H1 (cell line): Measurements from ENCODE around the gene ZNF423. TPM values are rescaled to one million over a fixed set of nuclear protein-coding genes. Genes with fewer than 3 reads are reported as not detected.

Experiments used
- CTCF ChIA-PET: fragments of 300-600 bp; sonication (Branson Sonifier 250); formaldehyde crosslinking; loops from one replicate; lab custom pipeline; 2021; ENCODE audit not compliant: partially characterized antibody; lab: Charles Lee
- POLR2A ChIA-PET: fragments of 300-600 bp; sonication (Branson Sonifier 250); formaldehyde crosslinking; loops from one replicate; lab custom pipeline; 2021; ENCODE audit warnings: inconsistent platforms; ENCODE audit not compliant: partially characterized antibody; lab: Charles Lee
- DNase-seq, 2 experiments: peaks; one replicate each; pipeline versions ENCODE4 v3.0.0 to v3.0.0-alpha.2; 2010 to 2022; ENCODE audit warnings: low spot score in 2 of 2, low read depth in 1 of 2, mixed read lengths in 1 of 2
- FAIRE-seq: peaks from 2 replicates; lab custom pipeline; 2011; peaks lifted over from hg19 to GRCh38; lab: Jason Lieb, UNC
- H2AFZ ChIP-seq: 2 replicates; pipeline ENCODE4 v1.8.1; 2012; ENCODE audit warnings: low read length, inconsistent platforms
- H2AK5ac ChIP-seq: 2 replicates; pipeline ENCODE4 v1.6.1; 2013; ENCODE audit warnings: low read depth, low read length
- H2BK120ac ChIP-seq: replicated peaks from 2 replicates; pipeline ENCODE3; 2013; ENCODE audit warnings: low read depth, low read length, inconsistent platforms
- H2BK12ac ChIP-seq: 2 replicates; pipeline ENCODE4 v1.6.1; 2013; ENCODE audit warnings: low read depth, low read length
- H2BK15ac ChIP-seq: 2 replicates; pipeline ENCODE4 v1.6.1; 2013; ENCODE audit warnings: low read length
- H2BK20ac ChIP-seq: 2 replicates; pipeline ENCODE4 v1.6.1; 2013; ENCODE audit warnings: low read length
- H2BK5ac ChIP-seq: 2 replicates; pipeline ENCODE4 v1.6.1; 2013; ENCODE audit warnings: low read depth, low read length
- H3K14ac ChIP-seq: 2 replicates; pipeline ENCODE4 v1.6.1; 2013; ENCODE audit warnings: inconsistent platforms; ENCODE audit not compliant: insufficient read length
- H3K18ac ChIP-seq: 2 replicates; pipeline ENCODE4 v1.6.1; 2013; ENCODE audit warnings: low read length; ENCODE audit errors: extremely low read depth
- H3K23ac ChIP-seq: 2 replicates; pipeline ENCODE4 v1.6.1; 2013; ENCODE audit warnings: inconsistent platforms; ENCODE audit not compliant: insufficient read length
- H3K23me2 ChIP-seq: 2 replicates; pipeline ENCODE4 v1.6.1; 2013; ENCODE audit warnings: low read depth, low read length
- H3K27ac ChIP-seq: 2 replicates; pipeline ENCODE4 v1.6.1; 2011; ENCODE audit warnings: low read depth, low read length, inconsistent platforms
- H3K27me3 ChIP-seq, 4 experiments: replicated peaks in 1 of 4; 1 replicate in 1 of 4; 2 replicates in 3 of 4; pipeline versions ENCODE4 v1.6.1 to v1.8.1; 2011 to 2013; ENCODE audit warnings: low read length in 3 of 4, mild to moderate bottlenecking in 3 of 4, inconsistent platforms in 2 of 4, mixed read lengths in 2 of 4, moderate library complexity in 1 of 4; ENCODE audit not compliant: control insufficient read depth in 3 of 4, insufficient read depth in 3 of 4; ENCODE audit errors: extremely low read depth in 1 of 4
- H3K36me3 ChIP-seq, 4 experiments: 2 replicates each; pipeline versions ENCODE4 v1.6.1 to v1.8.1; 2011 to 2013; ENCODE audit warnings: mild to moderate bottlenecking in 4 of 4, low read length in 3 of 4, moderate library complexity in 2 of 4, control low read depth in 1 of 4, inconsistent platforms in 1 of 4; ENCODE audit not compliant: insufficient read depth in 4 of 4, control insufficient read depth in 2 of 4
- H3K4ac ChIP-seq: replicated peaks from 2 replicates; pipeline ENCODE3; 2013; ENCODE audit warnings: low read length, low read depth, mixed read lengths, inconsistent platforms; ENCODE audit not compliant: insufficient read length
- H3K4me1 ChIP-seq, 4 experiments: replicated peaks in 1 of 4; 1 replicate in 1 of 4; 2 replicates in 3 of 4; pipeline versions ENCODE4 v1.6.1 to v1.8.1; 2011 to 2013; ENCODE audit warnings: low read length in 3 of 4, inconsistent platforms in 2 of 4, mixed read lengths in 1 of 4; ENCODE audit not compliant: insufficient read depth in 4 of 4, control insufficient read depth in 3 of 4
- H3K4me2 ChIP-seq, 2 experiments: 2 replicates each; pipeline versions ENCODE4 v1.6.1 to v1.8.1; 2011 to 2013; ENCODE audit warnings: low read depth in 2 of 2, low read length in 2 of 2, control low read depth in 1 of 2, inconsistent platforms in 1 of 2, mild to moderate bottlenecking in 1 of 2; ENCODE audit not compliant: insufficient read depth in 1 of 2
- H3K4me3 ChIP-seq, 4 experiments: fragments of 200-600, 300-600 bp in 1 of 4; sonication (generic), shearing (Covaris generic), sonication (Bioruptor Twin) in 1 of 4; 2 replicates each; pipeline versions ENCODE4 v1.5.1 to v1.8.1; 2011 to 2016; ENCODE audit warnings: low read length in 4 of 4, low read depth in 3 of 4, control low read depth in 2 of 4, inconsistent platforms in 2 of 4, mild to moderate bottlenecking in 2 of 4, mixed read lengths in 1 of 4, moderate library complexity in 1 of 4; ENCODE audit not compliant: insufficient read depth in 2 of 4; ENCODE audit errors: extremely low read depth in 1 of 4
- H3K56ac ChIP-seq: replicated peaks from 2 replicates; pipeline ENCODE3; 2013; ENCODE audit warnings: low read depth, mild to moderate bottlenecking, mixed read lengths, low read length, inconsistent platforms; ENCODE audit not compliant: insufficient read length
- H3K79me1 ChIP-seq: 2 replicates; pipeline ENCODE4 v1.6.1; 2013; ENCODE audit warnings: low read depth, low read length, control low read depth
- H3K79me2 ChIP-seq, 2 experiments: 2 replicates each; pipeline versions ENCODE4 v1.6.1 to v1.8.1; 2012 to 2013; ENCODE audit warnings: low read length in 2 of 2, mild to moderate bottlenecking in 2 of 2, inconsistent platforms in 1 of 2; ENCODE audit not compliant: insufficient read depth in 2 of 2, control insufficient read depth in 1 of 2
- H3K9ac ChIP-seq, 4 experiments: replicated peaks in 1 of 4; 1 replicate in 1 of 4; 2 replicates in 3 of 4; pipeline versions ENCODE4 v1.6.1 to v1.8.1; 2011 to 2013; ENCODE audit warnings: low read depth in 3 of 4, low read length in 3 of 4, control low read depth in 2 of 4, mild to moderate bottlenecking in 2 of 4, moderate library complexity in 2 of 4, inconsistent platforms in 1 of 4; ENCODE audit errors: extremely low read depth in 1 of 4
- H3K9me3 ChIP-seq, 2 experiments: 2 replicates each; pipeline versions ENCODE4 v1.6.1 to v1.8.1; 2012 to 2013; ENCODE audit warnings: mild to moderate bottlenecking in 2 of 2, moderate library complexity in 2 of 2, control low read depth in 1 of 2, inconsistent platforms in 1 of 2, low read depth in 1 of 2, low read length in 1 of 2, mixed read lengths in 1 of 2; ENCODE audit not compliant: insufficient read depth in 2 of 2
- H4K20me1 ChIP-seq, 2 experiments: replicated peaks in 1 of 2; 2 replicates each; pipeline versions ENCODE3 to v1.8.1; 2011 to 2013; ENCODE audit warnings: inconsistent platforms in 2 of 2, low read length in 2 of 2, mild to moderate bottlenecking in 1 of 2; ENCODE audit not compliant: insufficient read depth in 2 of 2, control insufficient read depth in 1 of 2
- H4K5ac ChIP-seq: 2 replicates; pipeline ENCODE4 v1.6.1; 2013; ENCODE audit warnings: low read length, low read depth, mixed read lengths, inconsistent platforms; ENCODE audit not compliant: insufficient read length
- H4K8ac ChIP-seq: 2 replicates; pipeline ENCODE4 v1.8.0; 2013; ENCODE audit warnings: mild to moderate bottlenecking, moderate library complexity, low read length, inconsistent platforms; ENCODE audit not compliant: insufficient read depth; ENCODE audit errors: extremely low read depth
- H4K91ac ChIP-seq: replicated peaks from 2 replicates; pipeline ENCODE3; 2013; ENCODE audit warnings: low read length, mixed read lengths, inconsistent platforms; ENCODE audit not compliant: insufficient read length
- ASH2L ChIP-seq: fragments of 200-600, 300-600 bp; sonication (generic); IDR thresholded peaks from one replicate; pipeline ENCODE4 v1.7.1; 2017; ENCODE audit warnings: low read length
- BACH1 ChIP-seq: IDR thresholded peaks from 2 replicates; pipeline ENCODE4 v1.6.1; 2012; ENCODE audit warnings: low read length, improper control_type of control experiment
- CHD2 ChIP-seq: IDR thresholded peaks from 2 replicates; pipeline ENCODE4 v1.6.1; 2012; ENCODE audit warnings: low read length, improper control_type of control experiment
- CTBP2 ChIP-seq: IDR thresholded peaks from 2 replicates; pipeline ENCODE4 v1.7.0; 2011; ENCODE audit warnings: borderline replicate concordance, mild to moderate bottlenecking, moderate library complexity, mixed read lengths, low read length; ENCODE audit not compliant: insufficient read depth, insufficient read length
- EGR1 ChIP-seq: IDR thresholded peaks from 2 replicates; pipeline ENCODE4 v1.6.1; 2011; ENCODE audit warnings: low read depth, low read length, borderline replicate concordance
- RAD21 ChIP-seq, 2 experiments: IDR thresholded peaks in 1 of 2; conservative IDR thresholded peaks in 1 of 2; 2 replicates each; pipeline ENCODE4 v1.6.1; 2011; ENCODE audit warnings: low read depth in 2 of 2, low read length in 2 of 2, improper control_type of control experiment in 1 of 2, inconsistent platforms in 1 of 2, mild to moderate bottlenecking in 1 of 2, moderate library complexity in 1 of 2
- SP1 ChIP-seq: IDR thresholded peaks from 2 replicates; pipeline ENCODE4 v1.6.1; 2011; ENCODE audit warnings: low read depth, low read length
- WGBS, 2 experiments: shearing (Covaris generic) in 1 of 2; methylation state at CpG; one replicate each; pipeline versions ENCODE4 v1.1.6 to v1.1.7; 2013 to 2015; ENCODE audit warnings: low lambda C conversion rate in 2 of 2, mixed read lengths in 2 of 2, inconsistent platforms in 1 of 2, low coverage in 1 of 2, missing lambda C conversion rate in 1 of 2; ENCODE audit not compliant: insufficient replicate concordance in 2 of 2, insufficient coverage in 1 of 2, insufficient read length in 1 of 2; ENCODE audit errors: extremely low coverage in 1 of 2, missing lambda C conversion rate in 1 of 2; 5-methylcytosine and 5-hydroxymethylcytosine counted together
- polyA plus RNA-seq, 7 experiments: library from polyadenylated mRNA; depleted of rRNA in 3 of 7; stranded (reverse) in 5 of 7; unstranded in 2 of 7; fragments of >200 nt in 5 of 7; fragments of 200-250 nt in 2 of 7; gene quantifications; 1 replicate in 5 of 7; 2 replicates in 1 of 7; 4 replicates in 1 of 7; pipeline versions ENCODE4 v1.2.1 to v1.2.3, GENCODE V29; 2011 to 2013; ENCODE audit warnings: missing spikeins in 2 of 7, mixed read lengths in 2 of 7
- total RNA-seq: library from RNA; stranded (reverse); fragmentation: NEBNext Ultra II Directional; extraction: Animal tissue kit (Norgen Biotek cat#: 25700); gene quantifications from 2 replicates; pipeline ENCODE4 v1.2.1, GENCODE V29; 2021
- TF ChIP-seq, protein P1 (sequence below), 3 experiments: IDR thresholded peaks; 1 replicate in 2 of 3; 2 replicates in 1 of 3; pipeline versions ENCODE4 v1.5.1 to v1.6.1; 2011; ENCODE audit warnings: low read length in 3 of 3, mild to moderate bottlenecking in 3 of 3, inconsistent platforms in 2 of 3, low read depth in 1 of 3, moderate library complexity in 1 of 3; ENCODE audit not compliant: insufficient read depth in 1 of 3; ENCODE audit errors: control extremely low read depth in 1 of 3
- TF ChIP-seq, protein P2 (sequence below): IDR thresholded peaks from 2 replicates; pipeline ENCODE4 v1.6.1; 2011; ENCODE audit warnings: low read length, improper control_type of control experiment

The ZNF423 gene
- total and polyA plus RNA-seq, 2 of the 8 experiments (the other 6 are each of a cell fraction or from before 2014, with no cell fraction given): 38.2 to 52.3 TPM

DNA sequence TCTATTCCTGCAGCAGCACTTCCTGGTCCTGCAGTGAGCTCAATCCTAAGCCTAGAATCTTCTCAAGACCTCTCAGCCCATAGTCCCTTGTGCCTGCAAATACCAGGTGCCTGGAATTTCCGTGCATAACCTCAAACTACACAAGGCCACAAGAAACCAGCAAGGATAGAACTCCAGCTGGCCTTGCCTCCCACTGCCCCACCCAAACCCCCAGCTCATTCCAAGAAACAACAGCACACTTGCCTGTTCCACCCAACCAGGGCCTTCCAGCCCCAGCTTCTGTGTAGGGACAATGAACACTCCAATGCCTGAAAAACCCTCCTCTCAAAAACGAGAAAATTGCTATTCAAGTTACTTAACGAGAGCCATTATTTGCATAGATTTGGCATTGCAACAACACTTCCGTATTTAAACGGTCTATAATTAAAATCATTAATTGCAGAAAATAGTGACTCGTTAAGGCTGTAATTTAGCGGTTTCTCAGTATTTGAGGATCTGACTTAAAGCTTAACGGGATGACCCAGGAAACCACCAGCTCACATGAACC, 335.3 kb downstream of the ZNF423 start:
- H3K36me3 ChIP-seq: peaks cover 0 to 14% (median 0%) of the 10 kb centered on the region in 4 experiments; a peak in 3 of 8 replicates
- H3K56ac ChIP-seq: no peak overlapping the region
- H4K5ac ChIP-seq: no peak overlapping the region
- H2BK120ac ChIP-seq: no peak overlapping the region
- 88% methylated on average over 8 of the region's 8 CpGs; no CpG with 5 or more reads in 1 of the 2 experiments for WGBS, 2 experiments
- no peak overlapping the region for H2BK15ac ChIP-seq
- peaks cover 0 to 1% of the 10 kb centered on the region in 2 experiments for H4K20me1 ChIP-seq
- no peak for FAIRE-seq
- H3K9ac ChIP-seq: no peak overlapping the region
- no peaks in the 10 kb centered on the region for H3K9me3 ChIP-seq
- peaks cover 0 to 5% (median under 1%) of the 10 kb centered on the region in 4 experiments; a peak in 3 of 7 replicates for H3K4me1 ChIP-seq
- H4K91ac ChIP-seq: no peak overlapping the region
- no peak overlapping the region for H3K4ac ChIP-seq
- no peak overlapping the region for H4K8ac ChIP-seq
- no peak overlapping the region for H2BK5ac ChIP-seq
- H2BK20ac ChIP-seq: no peak overlapping the region
- no peak overlapping the region for H3K4me3 ChIP-seq
- CTCF ChIA-PET: interaction anchor here (0.9 to 2.3 kb wide), 10 partner anchors 9 to 163 kb away, joined by 3 to 9 read pairs (median 4); no protein-coding TSS in a partner anchor
- no peaks in the 10 kb centered on the region for H3K27me3 ChIP-seq
- POLR2A ChIA-PET: interaction anchor here (0.5 kb wide), 1 partner anchor 168 kb away, joined by 3 read pairs; no protein-coding TSS in a partner anchor
- H3K4me2 ChIP-seq: no peak overlapping the region
- no peak overlapping the region for H3K18ac ChIP-seq
- H2AFZ ChIP-seq: no peak overlapping the region
- no peak overlapping the region for H3K27ac ChIP-seq
- H3K23ac ChIP-seq: peak overlapping the region; percentile 28
- no peak overlapping the region for H2AK5ac ChIP-seq
- no peaks in the 10 kb centered on the region for H3K23me2 ChIP-seq
- no peak overlapping the region for H3K14ac ChIP-seq
- no peaks in the 10 kb centered on the region; a peak in 1 of 4 replicates for H3K79me2 ChIP-seq
- DNase-seq: no peak
- no peak overlapping the region for H2BK12ac ChIP-seq
- H3K79me1 ChIP-seq: no peaks in the 10 kb centered on the region
- TF ChIP-seq, protein P1, sequence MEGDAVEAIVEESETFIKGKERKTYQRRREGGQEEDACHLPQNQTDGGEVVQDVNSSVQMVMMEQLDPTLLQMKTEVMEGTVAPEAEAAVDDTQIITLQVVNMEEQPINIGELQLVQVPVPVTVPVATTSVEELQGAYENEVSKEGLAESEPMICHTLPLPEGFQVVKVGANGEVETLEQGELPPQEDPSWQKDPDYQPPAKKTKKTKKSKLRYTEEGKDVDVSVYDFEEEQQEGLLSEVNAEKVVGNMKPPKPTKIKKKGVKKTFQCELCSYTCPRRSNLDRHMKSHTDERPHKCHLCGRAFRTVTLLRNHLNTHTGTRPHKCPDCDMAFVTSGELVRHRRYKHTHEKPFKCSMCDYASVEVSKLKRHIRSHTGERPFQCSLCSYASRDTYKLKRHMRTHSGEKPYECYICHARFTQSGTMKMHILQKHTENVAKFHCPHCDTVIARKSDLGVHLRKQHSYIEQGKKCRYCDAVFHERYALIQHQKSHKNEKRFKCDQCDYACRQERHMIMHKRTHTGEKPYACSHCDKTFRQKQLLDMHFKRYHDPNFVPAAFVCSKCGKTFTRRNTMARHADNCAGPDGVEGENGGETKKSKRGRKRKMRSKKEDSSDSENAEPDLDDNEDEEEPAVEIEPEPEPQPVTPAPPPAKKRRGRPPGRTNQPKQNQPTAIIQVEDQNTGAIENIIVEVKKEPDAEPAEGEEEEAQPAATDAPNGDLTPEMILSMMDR (IDR thresholded peaks at IDR 0.05; ENCODE audit: control extremely low read depth in 1 of 3, insufficient read depth in 1 of 3, low read depth in 1 of 3, low read length in 3 of 3): no peak
- TF ChIP-seq CTBP2 (no peak), RAD21 (IDR thresholded peaks at IDR 0.05 in 1 of 2, conservative IDR thresholded peaks at IDR 0.05 in 1 of 2; ENCODE audit: low read depth in 2 of 2, low read length in 2 of 2) (no peak), CHD2 (no peak), EGR1 (no peak), SP1 (no peak), ASH2L (no peak), BACH1 (no peak)
- TF ChIP-seq, protein P2, sequence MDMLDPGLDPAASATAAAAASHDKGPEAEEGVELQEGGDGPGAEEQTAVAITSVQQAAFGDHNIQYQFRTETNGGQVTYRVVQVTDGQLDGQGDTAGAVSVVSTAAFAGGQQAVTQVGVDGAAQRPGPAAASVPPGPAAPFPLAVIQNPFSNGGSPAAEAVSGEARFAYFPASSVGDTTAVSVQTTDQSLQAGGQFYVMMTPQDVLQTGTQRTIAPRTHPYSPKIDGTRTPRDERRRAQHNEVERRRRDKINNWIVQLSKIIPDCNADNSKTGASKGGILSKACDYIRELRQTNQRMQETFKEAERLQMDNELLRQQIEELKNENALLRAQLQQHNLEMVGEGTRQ: no peak
